GM21526 (cell line): Measurements from ENCODE around the gene GEMIN5.

ENCODE experiments used
- ATAC-seq: cut with Tn5 transposase; IDR thresholded peaks from one replicate; pipeline ENCODE4 v1.9.1; 2021; ENCODE audit warnings: moderate library complexity; ENCODE audit not compliant: unreplicated experiment, low FRiP score

GEMIN5 gene

GRCh38 chr5:154850255-154851062, 87.6 kb downstream of the GEMIN5 start, which contains the start of gene FAXDC2:
Gene FAXDC2, minus strand, starts transcription at chr5:154850603. Its CDS starts 12,425 bp downstream, at chr5:154838178.
- no peak for ATAC-seq

- ATAC-seq = no peak
Observed at GRCh38 chr5:154849791-154850201, 88.2 kb downstream of the GEMIN5 start.

- no peak for ATAC-seq
Observed at GRCh38 chr5:154849264-154849785, 88.7 kb downstream of the GEMIN5 start.

GRCh38 chr5:154844809-154845208, 93.2 kb downstream of the GEMIN5 start:
- ATAC-seq = no peak

- no peak for ATAC-seq
Observed at GRCh38 chr5:154842689-154843530, 95.1 kb downstream of the GEMIN5 start.

GRCh38 chr5:154841273-154841661, 96.7 kb downstream of the GEMIN5 start:
- no peak for ATAC-seq

GRCh38 chr5:154840435-154841272, 97.4 kb downstream of the GEMIN5 start:
- no peak for ATAC-seq
